GM18508 (cell line): ENCODE results near the gene PARP4.
"Not testable (repeated sequence)": the region's sequence is repeated elsewhere in the genome, so short reads cannot be mapped to it uniquely, and the experiment has no call there.

Experiments
- ATAC-seq: cut with Tn5 transposase; IDR thresholded peaks from one replicate; pipeline ENCODE4 v1.9.1; 2021; ENCODE audit warnings: moderate number of reproducible peaks; ENCODE audit not compliant: insufficient read depth, unreplicated experiment

PARP4 gene

GRCh38 chr13:24506698-24507335, 5.8 kb downstream of the PARP4 start:
- no peak for ATAC-seq

- not testable (repeated sequence) for ATAC-seq
Observed at GRCh38 chr13:24506283-24506682, 6.3 kb downstream of the PARP4 start.

- ATAC-seq, result no peak
Observed at GRCh38 chr13:24505756-24506155, 6.8 kb downstream of the PARP4 start.

GRCh38 chr13:24505256-24505655, 7.3 kb downstream of the PARP4 start:
- no peak for ATAC-seq

- no peak for ATAC-seq
Observed at GRCh38 chr13:24503379-24503696, 9.2 kb downstream of the PARP4 start.

GRCh38 chr13:24502533-24503378, 9.8 kb downstream of the PARP4 start:
- ATAC-seq, result no peak

- no peak for ATAC-seq
Observed at GRCh38 chr13:24500977-24501376, 11.6 kb downstream of the PARP4 start.

- ATAC-seq, result no peak
Observed at GRCh38 chr13:24497742-24498141, 14.8 kb downstream of the PARP4 start.

GRCh38 chr13:24496295-24496694, 16.3 kb downstream of the PARP4 start:
- ATAC-seq, result not testable (repeated sequence)

- no peak for ATAC-seq
Observed at GRCh38 chr13:24495151-24495729, 17.3 kb downstream of the PARP4 start.

- no peak for ATAC-seq
Observed at GRCh38 chr13:24493356-24493755, 19.2 kb downstream of the PARP4 start.

- no peak for ATAC-seq
Observed at GRCh38 chr13:24491845-24492244, 20.7 kb downstream of the PARP4 start.

- no peak for ATAC-seq
Observed at GRCh38 chr13:24489721-24490120, 22.9 kb downstream of the PARP4 start.

GRCh38 chr13:24488092-24488491, 24.5 kb downstream of the PARP4 start:
- not testable (repeated sequence) for ATAC-seq

- ATAC-seq, result not testable (repeated sequence)
Observed at GRCh38 chr13:24486017-24486657, 26.4 kb downstream of the PARP4 start.

GRCh38 chr13:24473686-24474085, 38.9 kb downstream of the PARP4 start:
- no peak for ATAC-seq

- ATAC-seq, result not testable (repeated sequence)
Observed at GRCh38 chr13:24472129-24472528, 40.4 kb downstream of the PARP4 start.

- no peak for ATAC-seq
Observed at GRCh38 chr13:24463078-24463477, 49.5 kb downstream of the PARP4 start.

- no peak for ATAC-seq
Observed at GRCh38 chr13:24460256-24460655, 52.3 kb downstream of the PARP4 start.

- no peak for ATAC-seq
Observed at GRCh38 chr13:24459726-24460125, 52.9 kb downstream of the PARP4 start.

GRCh38 chr13:24459234-24459633, 53.3 kb downstream of the PARP4 start:
- no peak for ATAC-seq
